Bronchial epithelial cell (primary cell): ENCODE measurements around the gene RMND1. TPM values are rescaled to one million over a fixed set of nuclear protein-coding genes. Genes with fewer than 3 reads are reported as not detected.
A peak's percentile ranks its signal among the peaks of the same experiment; 100 is the strongest.

Experiments
- DNase-seq: peaks from one replicate; pipeline ENCODE4 v3.0.0-alpha.2; 2010; ENCODE audit warnings: low read depth
- FAIRE-seq: peaks from 2 replicates; lab custom pipeline; 2011; peaks lifted over from hg19 to GRCh38; lab: Jason Lieb, UNC
- H3K27me3 ChIP-seq: 2 replicates; pipeline ENCODE4 v1.5.1; 2011; ENCODE audit warnings: low read length; ENCODE audit not compliant: control insufficient read depth, insufficient read depth
- H3K36me3 ChIP-seq: 2 replicates; pipeline ENCODE4 v1.5.1; 2011; ENCODE audit warnings: low read length; ENCODE audit not compliant: control insufficient read depth, insufficient read depth
- H3K4me3 ChIP-seq: 2 replicates; pipeline ENCODE4 v1.5.1; 2011; ENCODE audit warnings: mild to moderate bottlenecking, low read depth, low read length, control low read depth
- total RNA-seq: library from RNA; depleted of rRNA; stranded (reverse); fragments of >200 nt; gene quantifications from 2 replicates; pipeline ENCODE4 v1.2.1, GENCODE V29; 2014
- TF ChIP-seq, protein P1 (sequence below): IDR thresholded peaks from 2 replicates; pipeline ENCODE4 v1.5.1; 2011; ENCODE audit warnings: mild to moderate bottlenecking, moderate library complexity, low read length, control low read depth, inconsistent platforms; ENCODE audit not compliant: insufficient read depth, severe bottlenecking

RMND1 gene
- total RNA-seq, 1 donor from 2014 or later = 51.6 TPM

DNA sequence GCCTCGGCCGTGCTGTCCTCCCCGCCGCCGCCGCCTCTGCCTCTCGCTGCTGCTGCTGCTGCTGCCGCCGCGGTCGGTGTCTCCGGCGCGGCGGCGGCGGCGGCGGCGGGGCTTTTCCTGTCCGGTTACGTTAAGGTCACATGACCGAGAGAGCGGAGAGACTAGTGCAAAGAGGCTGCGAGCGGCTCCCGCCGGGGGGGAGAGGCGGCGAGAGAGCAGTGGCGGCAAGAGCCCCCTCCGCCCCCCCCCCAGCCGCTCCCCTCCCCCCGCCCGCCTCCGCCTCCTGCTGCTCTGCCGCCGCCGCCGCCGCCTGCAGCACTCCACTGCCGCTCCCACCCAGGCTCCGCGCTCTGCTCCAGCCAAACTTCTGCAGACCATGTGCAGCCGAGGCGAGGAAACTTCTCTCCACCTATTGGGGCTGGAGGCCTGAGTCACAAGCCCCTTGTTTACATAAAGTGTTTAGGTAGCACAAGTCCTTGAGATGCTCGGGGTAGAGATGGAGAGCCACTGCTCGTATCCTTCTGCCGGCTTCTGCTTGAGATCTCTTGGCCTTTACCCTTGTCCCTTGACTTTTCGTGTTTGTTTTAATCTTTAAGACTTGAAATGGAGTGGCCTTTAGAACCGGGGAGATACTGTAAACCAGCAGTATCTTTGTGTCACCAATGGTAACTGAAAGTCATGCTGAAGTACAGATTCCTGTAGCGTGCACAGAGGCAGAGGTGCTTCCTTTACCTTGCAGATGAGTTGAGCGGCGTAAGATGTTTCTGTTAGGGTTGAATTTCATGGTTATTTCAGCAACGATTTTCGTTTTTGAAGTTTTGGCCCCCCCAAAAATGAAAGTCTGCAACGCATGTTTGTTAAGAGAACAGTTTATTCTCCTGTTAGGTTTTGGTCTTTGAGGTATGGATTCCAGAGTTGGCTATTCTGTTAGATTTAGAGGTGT, 60.2 kb downstream of the RMND1 start, which contains the start of gene ZBTB2:
ZBTB2 (minus strand) TSS at position 89 of the 943 bp plus-strand sequence. CDS start 17,922 bp downstream, outside the sequence.
- FAIRE-seq = no peak
- peak; percentile 73 for DNase-seq
- Histone ChIP-seq H3K27me3 (no peaks in the 10 kb centered on the region), H3K36me3 (peaks cover 1% of the 10 kb centered on the region), H3K4me3 (peak within 1 kb of the TSS; percentile 91)
- TF ChIP-seq, protein P1, sequence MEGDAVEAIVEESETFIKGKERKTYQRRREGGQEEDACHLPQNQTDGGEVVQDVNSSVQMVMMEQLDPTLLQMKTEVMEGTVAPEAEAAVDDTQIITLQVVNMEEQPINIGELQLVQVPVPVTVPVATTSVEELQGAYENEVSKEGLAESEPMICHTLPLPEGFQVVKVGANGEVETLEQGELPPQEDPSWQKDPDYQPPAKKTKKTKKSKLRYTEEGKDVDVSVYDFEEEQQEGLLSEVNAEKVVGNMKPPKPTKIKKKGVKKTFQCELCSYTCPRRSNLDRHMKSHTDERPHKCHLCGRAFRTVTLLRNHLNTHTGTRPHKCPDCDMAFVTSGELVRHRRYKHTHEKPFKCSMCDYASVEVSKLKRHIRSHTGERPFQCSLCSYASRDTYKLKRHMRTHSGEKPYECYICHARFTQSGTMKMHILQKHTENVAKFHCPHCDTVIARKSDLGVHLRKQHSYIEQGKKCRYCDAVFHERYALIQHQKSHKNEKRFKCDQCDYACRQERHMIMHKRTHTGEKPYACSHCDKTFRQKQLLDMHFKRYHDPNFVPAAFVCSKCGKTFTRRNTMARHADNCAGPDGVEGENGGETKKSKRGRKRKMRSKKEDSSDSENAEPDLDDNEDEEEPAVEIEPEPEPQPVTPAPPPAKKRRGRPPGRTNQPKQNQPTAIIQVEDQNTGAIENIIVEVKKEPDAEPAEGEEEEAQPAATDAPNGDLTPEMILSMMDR = no peak

DNA sequence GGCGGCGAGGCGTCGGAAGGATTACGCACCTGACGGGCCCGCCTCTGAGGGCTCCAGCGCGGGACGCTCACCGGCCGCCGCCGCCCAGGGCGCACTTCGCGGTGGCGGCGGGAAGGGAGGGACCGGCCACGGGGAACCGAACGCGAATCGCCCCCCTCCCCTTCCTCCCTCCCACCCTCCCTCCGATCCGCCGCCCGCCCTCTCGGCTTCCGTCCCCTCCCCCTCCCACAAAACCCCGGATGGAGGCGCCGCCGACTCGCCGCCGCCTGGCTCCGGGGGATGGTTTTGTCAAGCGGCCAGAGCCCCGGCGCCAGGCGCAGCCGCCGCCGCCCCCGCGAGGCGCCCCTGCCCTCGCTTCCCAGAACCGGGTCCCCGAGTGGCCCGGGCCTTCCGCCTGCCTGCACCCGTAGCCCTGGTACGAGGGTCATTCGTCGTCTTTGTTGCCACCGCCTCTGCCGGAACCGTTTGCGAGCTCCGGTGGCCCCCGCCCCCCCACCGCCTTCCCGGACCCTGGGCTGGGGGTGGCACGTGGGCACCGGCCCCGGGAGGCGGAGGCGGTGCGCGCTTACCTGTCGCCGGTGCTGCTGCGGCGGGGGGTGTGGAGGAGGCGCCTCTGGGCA, 61.0 kb downstream of the RMND1 start:
- TF ChIP-seq, protein P1 = no peak
- FAIRE-seq (no peak), DNase-seq (no peak)
- peaks cover 1% of the 10 kb centered on the region for H3K36me3 ChIP-seq
- no peaks in the 10 kb centered on the region for H3K27me3 ChIP-seq
- H3K4me3 ChIP-seq = peak overlapping the region; percentile 91

DNA sequence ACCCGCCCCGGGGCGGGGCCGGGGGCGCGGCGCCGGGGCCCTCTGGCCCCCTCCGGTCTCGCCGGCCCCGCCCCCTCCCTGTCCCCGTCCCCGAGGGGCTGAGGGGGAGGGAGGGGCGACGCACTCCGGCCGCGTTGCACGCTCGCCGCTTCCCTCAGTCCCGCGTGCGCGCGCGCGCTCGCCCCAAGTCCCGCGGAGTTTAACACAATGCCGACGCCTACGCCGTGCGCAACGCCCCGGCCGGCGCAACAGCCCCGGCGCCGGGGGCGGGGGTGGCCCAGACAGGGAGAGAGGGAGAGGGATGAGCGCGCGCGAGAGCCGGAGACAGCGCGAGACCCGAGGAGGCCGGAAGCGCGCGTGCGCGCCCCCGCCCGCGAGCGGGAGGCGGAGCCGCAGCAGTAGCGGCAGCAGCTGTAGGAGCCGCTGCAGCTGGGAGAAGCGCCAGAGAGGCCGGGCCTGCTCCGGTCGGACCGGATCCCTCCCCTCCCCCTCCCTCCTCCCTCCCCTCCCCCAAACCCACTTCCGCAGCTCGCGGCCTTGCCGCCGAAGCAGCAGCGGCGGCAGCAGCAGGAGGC, 61.6 kb downstream of the RMND1 start:
- FAIRE-seq (no peak), DNase-seq (peak; percentile 91)

DNA sequence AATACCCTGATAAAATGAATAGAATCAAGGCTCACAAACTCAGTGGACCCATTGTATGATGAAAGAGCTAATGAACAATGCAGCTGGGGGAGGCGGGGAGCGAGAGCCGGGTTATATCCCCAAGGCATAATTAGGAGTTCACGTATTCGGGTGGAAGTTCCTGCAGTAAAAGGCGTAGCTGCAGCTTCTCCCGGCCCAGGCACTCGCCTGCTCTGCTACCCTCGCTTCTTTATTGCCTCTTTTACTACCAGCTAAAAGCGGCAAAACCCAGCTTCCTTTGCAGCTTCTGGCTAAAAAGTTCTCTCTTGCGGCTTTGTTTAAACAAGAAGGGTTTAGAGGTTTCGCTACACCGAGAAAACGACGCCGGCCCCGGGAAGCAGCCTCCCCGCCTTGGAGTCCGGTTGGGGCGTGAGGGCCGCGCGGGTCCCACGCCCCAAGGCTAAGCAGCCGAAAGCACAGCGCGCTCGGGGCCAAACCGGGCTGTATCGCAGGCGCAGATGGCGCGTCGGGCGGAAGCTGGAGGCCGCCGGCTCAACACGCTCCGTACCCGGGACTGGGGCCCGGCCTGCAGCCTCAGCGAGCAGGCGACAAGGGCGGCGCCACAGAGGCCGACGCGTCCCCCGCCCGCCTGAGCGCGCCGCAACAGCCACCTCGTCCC, 62.2 kb downstream of the RMND1 start:
- DNase-seq (peak; percentile 73), FAIRE-seq (no peak)
- peaks cover 1% of the 10 kb centered on the region for H3K36me3 ChIP-seq
- TF ChIP-seq, protein P1 = no peak
- H3K27me3 ChIP-seq = no peaks in the 10 kb centered on the region
- peak overlapping the region; percentile 82 for H3K4me3 ChIP-seq

More for the DNA sequence above, 61.6 kb downstream of the RMND1 start:
- H3K27me3 ChIP-seq = no peaks in the 10 kb centered on the region
- TF ChIP-seq, protein P1 = no peak
- peak overlapping the region; percentile 91 for H3K4me3 ChIP-seq
- peaks cover 1% of the 10 kb centered on the region for H3K36me3 ChIP-seq

DNA sequence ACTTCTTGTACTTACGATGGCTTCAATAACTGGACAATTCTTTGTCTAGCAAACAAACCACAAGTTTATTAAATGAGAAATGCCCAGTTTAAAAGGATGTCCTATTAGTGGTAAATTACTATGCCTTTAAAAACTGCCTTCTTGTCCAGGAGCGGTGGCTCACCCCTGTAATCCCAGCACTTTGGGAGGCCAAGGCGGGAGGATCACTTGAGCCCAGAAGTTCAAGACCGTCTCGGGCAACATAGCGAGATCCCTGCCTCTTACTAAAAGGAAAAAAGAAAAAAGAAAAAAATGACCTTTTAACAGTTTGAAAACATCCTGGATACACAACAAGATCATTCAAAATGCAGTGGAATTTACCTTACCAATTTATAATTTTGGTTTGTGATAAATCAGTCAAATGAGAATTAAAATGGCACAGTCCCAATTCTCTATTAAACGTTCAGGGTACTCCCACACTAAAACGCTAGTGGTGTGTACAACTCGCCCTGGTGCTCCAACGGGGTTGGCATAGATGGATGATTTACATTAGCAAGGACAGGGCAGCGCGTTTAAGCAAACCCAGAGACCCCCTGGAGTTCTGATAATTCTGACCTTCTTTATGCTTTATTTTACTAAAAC, 62.8 kb downstream of the RMND1 start:
- no peaks in the 10 kb centered on the region for H3K27me3 ChIP-seq
- peak overlapping the region; percentile 82 for H3K4me3 ChIP-seq
- FAIRE-seq (no peak), DNase-seq (no peak)
- TF ChIP-seq, protein P1 = no peak
- H3K36me3 ChIP-seq = peaks cover 1% of the 10 kb centered on the region
